Activated T-helper 2 cell treated with anti-CD3 and anti-CD28 coated beads, Interferon-gamma antibody, Interleukin-2, Interleukin-4, amounts not matched to agents 10 μg/mL and 5 μg/mL and 100 μg/mL, durations not matched to agents 14 hours and 24 hours and 36 hours (primary cell): ENCODE data around the gene UBN1. TPM values are rescaled to one million over a fixed set of nuclear protein-coding genes. Genes with fewer than 3 reads are reported as not detected.

ENCODE experiments used
- DNase-seq: peaks from one replicate; pipeline ENCODE4 v3.0.0; 2021; ENCODE audit warnings: low spot score
- H3K27ac Mint-ChIP-seq: one replicate; pipeline ENCODE4 v1.8.0; 2021; ENCODE audit warnings: mixed read lengths
- H3K27me3 Mint-ChIP-seq: one replicate; pipeline ENCODE4 v1.8.0; 2021; ENCODE audit warnings: low read depth, mixed read lengths
- H3K36me3 Mint-ChIP-seq: one replicate; pipeline ENCODE4 v1.8.0; 2021; ENCODE audit warnings: low read depth, mixed read lengths
- H3K4me1 Mint-ChIP-seq: one replicate; pipeline ENCODE4 v1.8.0; 2021; ENCODE audit warnings: low read depth, mixed read lengths
- H3K4me3 Mint-ChIP-seq: one replicate; pipeline ENCODE4 v1.8.0; 2021; ENCODE audit warnings: low read depth, mild to moderate bottlenecking, moderate library complexity, mixed read lengths
- H3K9me3 Mint-ChIP-seq: one replicate; pipeline ENCODE4 v1.8.0; 2021; ENCODE audit warnings: mixed read lengths
- intact Hi-C: fragments of 100-400 bp; cut with micrococcal nuclease; formaldehyde crosslinking; loops from one replicate; pipeline ENCODE4 v1.15.1; 2023
- total RNA-seq: library from RNA; stranded (reverse); gene quantifications from 2 replicates; pipeline ENCODE4 v1.2.3, GENCODE V29; 2022

The UBN1 gene
- total RNA-seq, 1 donor from 2014 or later = 33.8 TPM

DNA sequence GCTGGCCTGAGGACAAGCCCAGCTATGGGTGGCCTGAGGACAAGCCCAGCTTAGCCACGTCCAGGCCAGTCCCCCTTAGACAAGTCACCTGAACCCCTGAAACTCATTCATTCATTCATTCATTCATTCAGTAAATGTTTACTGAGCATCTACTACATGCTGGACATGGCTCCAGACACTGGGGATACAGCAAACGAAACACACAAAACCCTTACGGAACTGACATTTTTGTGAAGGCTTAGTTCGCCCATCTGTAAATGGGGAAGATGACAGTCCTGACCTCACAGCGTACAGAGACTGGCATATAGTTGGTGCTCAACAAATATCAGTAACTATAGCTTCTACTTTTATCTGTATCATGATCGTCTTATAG lies 52.2 kb downstream of the UBN1 start:
- Mint-ChIP-seq H3K27ac (no peak overlapping the region), H3K36me3 (no peaks in the 10 kb centered on the region), H3K27me3 (peaks cover 2% of the 10 kb centered on the region), H3K4me3 (no peak overlapping the region), H3K9me3 (no peaks in the 10 kb centered on the region), H3K4me1 (no peaks in the 10 kb centered on the region)
- intact Hi-C loops = no loop called here
- DNase-seq = no peak

DNA sequence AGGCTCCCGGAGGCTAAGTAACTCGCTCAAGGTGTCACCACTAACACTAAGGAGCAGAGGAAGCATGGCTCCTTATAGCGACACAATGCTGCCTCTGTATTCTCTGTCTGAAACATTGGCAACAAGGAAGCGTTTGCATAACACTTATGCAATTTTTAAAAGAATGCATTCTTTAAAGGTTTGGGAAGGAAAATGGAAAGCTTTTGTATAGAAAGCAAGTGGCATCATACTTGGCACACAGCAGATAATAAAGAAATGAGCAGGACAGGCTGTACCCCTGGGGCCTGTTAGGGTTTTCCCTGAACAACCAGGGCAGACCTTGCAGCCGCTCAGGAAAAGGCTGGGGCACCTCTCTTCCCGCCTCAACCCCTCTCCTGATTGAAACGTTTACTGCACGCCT lies 52.8 kb downstream of the UBN1 start:
- H3K4me1 Mint-ChIP-seq = no peaks in the 10 kb centered on the region
- no peak for DNase-seq
- no peak overlapping the region for H3K4me3 Mint-ChIP-seq
- H3K36me3 Mint-ChIP-seq = no peaks in the 10 kb centered on the region
- intact Hi-C loops = no loop called here
- H3K27ac Mint-ChIP-seq = no peak overlapping the region
- peaks cover 2% of the 10 kb centered on the region for H3K27me3 Mint-ChIP-seq
- no peaks in the 10 kb centered on the region for H3K9me3 Mint-ChIP-seq

DNA sequence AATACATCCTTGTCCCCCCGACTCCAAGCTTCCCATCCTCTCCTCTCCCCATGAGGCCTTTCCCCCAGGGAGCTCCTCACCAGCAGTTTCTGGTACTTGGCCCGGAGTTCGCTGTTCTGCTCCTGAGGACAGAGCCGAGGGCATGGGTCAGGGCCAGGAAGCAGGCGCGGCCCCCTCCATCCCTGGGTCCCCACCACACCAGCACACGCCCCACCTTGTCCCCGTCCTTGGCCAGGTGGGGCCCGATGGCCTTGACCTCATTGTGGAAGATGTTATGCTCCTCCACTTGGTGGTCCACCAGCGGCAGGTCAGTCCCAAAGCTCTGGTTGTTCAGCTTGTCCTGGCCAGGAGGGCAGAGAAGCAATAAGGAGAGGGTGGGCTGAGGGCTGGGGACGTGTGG lies 53.5 kb downstream of the UBN1 start:
- Mint-ChIP-seq H3K9me3 (no peaks in the 10 kb centered on the region), H3K4me1 (no peaks in the 10 kb centered on the region), H3K27me3 (peaks cover 2% of the 10 kb centered on the region), H3K36me3 (no peaks in the 10 kb centered on the region), H3K4me3 (no peak overlapping the region), H3K27ac (no peak overlapping the region)
- DNase-seq = no peak
- intact Hi-C loops = no loop called here

DNA sequence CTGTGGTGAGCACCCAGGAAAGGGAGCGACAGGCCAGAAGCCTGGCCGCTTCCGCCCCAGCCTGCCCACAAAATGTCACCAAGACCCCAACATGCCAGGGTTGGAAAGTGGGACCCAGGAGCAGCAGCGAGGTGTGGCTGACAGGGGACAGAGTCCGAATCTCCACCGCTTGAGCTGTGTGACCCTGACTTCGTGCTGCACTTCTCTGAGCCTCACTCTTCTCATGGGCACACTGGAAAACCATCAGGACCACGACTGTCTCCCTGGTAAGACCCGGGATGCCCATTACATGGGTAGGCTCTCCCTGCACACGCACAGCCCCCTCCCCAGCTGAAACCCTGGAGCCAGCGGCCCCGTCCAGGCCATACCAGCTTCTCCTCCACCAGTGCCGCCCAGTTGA lies 54.8 kb downstream of the UBN1 start:
- H3K4me3 Mint-ChIP-seq = no peak overlapping the region
- intact Hi-C loops = no loop called here
- H3K36me3 Mint-ChIP-seq = no peaks in the 10 kb centered on the region
- no peaks in the 10 kb centered on the region for H3K9me3 Mint-ChIP-seq
- H3K27me3 Mint-ChIP-seq = peaks cover 5% of the 10 kb centered on the region
- no peak overlapping the region for H3K27ac Mint-ChIP-seq
- no peaks in the 10 kb centered on the region for H3K4me1 Mint-ChIP-seq
- DNase-seq = no peak

DNA sequence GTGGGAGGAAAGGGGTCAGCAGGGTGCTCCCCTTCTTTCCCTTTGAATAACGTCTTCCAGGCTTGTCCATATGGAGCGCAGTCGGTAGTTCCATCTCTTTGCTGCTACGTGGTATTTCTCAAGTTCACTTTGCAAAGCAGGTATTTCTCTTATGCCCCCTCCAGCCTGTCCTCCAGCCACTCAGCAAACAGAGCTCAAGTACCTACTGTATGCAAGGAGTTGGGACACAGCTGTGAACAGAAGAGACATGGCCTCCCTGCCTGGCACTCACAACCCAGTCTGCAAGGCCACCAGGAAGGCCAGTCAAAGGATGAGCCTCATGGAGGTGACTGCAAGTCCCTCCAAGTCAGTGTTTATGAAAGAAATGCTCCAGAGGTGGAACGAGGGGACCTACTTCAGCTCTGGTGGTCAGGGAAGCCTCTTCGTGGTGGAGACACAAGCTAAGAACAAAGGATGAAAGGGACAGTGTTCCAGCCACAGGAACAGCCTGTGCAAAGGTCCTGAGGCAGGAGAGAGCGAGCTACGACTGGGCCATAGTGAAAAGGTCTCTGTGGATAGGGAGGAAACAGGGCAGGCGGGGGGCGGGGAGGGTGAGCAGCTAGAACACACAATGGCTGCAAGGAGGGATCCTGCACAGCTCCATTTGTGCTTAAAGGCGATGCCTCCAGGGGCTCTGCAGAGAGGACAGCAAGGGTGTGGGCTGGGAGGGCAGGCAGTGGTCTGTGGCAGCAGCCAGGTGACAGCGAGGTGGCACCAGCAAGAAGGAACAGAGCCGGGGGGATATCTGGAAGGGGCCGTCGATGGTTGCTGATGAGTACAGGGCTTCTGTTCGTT lies 57.0 kb downstream of the UBN1 start:
- Mint-ChIP-seq H3K27ac (no peak overlapping the region), H3K4me1 (no peaks in the 10 kb centered on the region), H3K9me3 (no peaks in the 10 kb centered on the region), H3K27me3 (peaks cover 9% of the 10 kb centered on the region), H3K36me3 (no peaks in the 10 kb centered on the region), H3K4me3 (no peak overlapping the region)
- intact Hi-C loops = no loop called here
- no peak for DNase-seq

DNA sequence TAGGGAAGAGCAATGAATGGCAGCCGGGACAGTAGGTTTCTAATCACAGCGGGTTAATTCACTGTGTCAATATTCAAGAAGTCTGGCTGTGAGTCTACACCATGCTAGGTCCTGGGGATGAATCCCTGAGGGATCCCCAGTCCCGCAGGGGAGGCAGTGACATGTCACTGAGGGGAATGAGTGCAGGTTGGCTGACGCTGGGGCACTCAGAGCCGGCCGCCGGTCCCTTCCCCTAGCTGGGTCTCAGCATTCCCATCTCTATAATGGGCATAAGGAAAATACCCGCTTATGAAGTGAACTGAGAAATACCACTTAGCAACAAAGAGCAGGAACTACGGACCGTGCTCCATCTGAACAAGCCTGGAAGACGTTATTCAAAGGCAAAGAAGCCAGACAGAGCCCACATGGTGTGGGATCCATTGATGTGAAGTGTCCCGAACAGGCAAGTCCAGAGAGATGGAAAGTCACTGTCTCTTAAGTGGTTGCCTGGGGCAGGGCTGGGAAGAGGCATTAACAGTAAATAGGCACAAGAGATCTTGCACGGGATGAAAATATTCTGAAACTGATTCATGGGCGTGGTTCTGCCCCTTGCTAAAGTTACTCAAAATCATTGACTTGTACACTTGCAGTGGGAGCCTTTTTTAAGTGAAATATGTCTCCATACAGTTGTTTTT lies 57.8 kb downstream of the UBN1 start:
- intact Hi-C loops = no loop called here
- peaks cover 9% of the 10 kb centered on the region for H3K27me3 Mint-ChIP-seq
- no peaks in the 10 kb centered on the region for H3K36me3 Mint-ChIP-seq
- H3K4me1 Mint-ChIP-seq = no peaks in the 10 kb centered on the region
- H3K27ac Mint-ChIP-seq = no peak overlapping the region
- H3K9me3 Mint-ChIP-seq = no peaks in the 10 kb centered on the region
- H3K4me3 Mint-ChIP-seq = no peak overlapping the region
- DNase-seq = no peak

DNA sequence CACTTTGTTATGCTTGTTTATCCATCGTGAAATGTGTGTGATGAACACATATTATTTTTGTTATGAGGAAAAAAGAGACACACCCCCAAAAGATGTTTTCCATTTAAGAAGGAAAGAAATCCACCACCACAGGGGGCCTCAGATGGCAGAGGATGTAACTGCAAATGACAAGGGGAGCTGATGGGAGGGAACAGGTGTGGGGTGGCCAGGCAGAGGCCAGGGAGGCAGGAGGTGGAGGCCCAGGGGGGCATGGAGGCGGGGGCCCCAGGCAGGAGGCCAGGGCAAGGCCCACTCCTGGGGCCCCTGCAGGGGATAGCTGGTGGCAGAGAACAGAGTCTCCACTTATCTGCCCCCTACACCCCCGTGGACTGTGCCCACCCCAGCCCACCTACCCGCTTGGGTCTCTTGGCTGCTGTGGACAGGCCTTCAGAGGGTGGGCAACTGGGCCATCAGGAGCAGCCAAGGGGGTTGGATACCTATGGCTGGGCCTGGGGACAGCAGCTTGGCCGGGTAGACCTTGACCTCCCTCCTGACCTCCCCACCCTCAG lies 61.6 kb downstream of the UBN1 start:
- DNase-seq = no peak
- Mint-ChIP-seq H3K27ac (no peak overlapping the region), H3K9me3 (no peaks in the 10 kb centered on the region), H3K4me1 (no peaks in the 10 kb centered on the region), H3K4me3 (no peak overlapping the region), H3K36me3 (no peaks in the 10 kb centered on the region), H3K27me3 (peaks cover 9% of the 10 kb centered on the region)
- intact Hi-C loops = no loop called here

DNA sequence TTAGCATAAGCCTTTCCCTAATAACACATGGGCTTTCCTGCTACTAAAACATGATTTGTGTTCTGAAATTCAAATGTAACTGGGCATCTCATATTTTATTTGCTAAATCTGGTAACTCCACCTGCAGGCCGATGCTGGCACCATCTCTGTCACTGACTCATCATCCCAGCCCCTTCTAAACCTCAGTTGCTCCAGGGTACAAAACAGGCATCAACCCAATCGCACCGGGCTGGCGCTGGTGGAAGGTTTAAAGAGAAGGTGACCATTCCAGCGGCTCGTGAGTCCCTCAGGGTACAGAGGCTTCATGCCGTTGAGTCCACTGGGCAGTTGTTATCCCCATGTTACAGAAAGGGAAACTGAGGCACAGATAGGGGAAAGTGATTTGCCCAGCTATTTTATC lies 62.5 kb downstream of the UBN1 start:
- Mint-ChIP-seq H3K4me3 (no peak overlapping the region), H3K36me3 (no peaks in the 10 kb centered on the region), H3K9me3 (no peaks in the 10 kb centered on the region), H3K27ac (no peak overlapping the region), H3K27me3 (peaks cover 7% of the 10 kb centered on the region), H3K4me1 (no peaks in the 10 kb centered on the region)
- no peak for DNase-seq
- intact Hi-C loops = no loop called here

DNA sequence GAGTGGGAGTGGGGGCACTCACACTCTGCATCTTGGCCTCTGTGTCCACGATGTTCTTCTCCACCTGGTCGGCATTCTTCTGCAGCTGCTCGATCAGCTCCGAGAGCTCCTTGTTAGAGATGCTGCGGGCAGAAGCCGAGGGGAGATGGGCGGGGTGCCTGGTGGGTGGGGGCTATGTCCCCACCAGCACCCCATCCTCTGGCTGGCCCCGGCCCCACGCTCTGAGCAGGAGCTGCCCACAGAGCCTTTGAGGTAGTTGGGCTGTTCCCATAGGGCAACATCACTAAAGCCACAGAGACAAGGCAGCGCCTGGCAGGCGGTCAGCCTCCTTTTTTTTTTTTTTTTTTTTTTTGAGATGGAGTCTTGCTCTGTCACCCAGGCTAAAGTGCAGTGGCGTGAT lies 63.5 kb downstream of the UBN1 start:
- no peaks in the 10 kb centered on the region for H3K9me3 Mint-ChIP-seq
- H3K36me3 Mint-ChIP-seq = no peaks in the 10 kb centered on the region
- no peak overlapping the region for H3K4me3 Mint-ChIP-seq
- peaks cover 7% of the 10 kb centered on the region for H3K27me3 Mint-ChIP-seq
- intact Hi-C loops = no loop called here
- no peak overlapping the region for H3K27ac Mint-ChIP-seq
- no peak for DNase-seq
- H3K4me1 Mint-ChIP-seq = no peaks in the 10 kb centered on the region

DNA sequence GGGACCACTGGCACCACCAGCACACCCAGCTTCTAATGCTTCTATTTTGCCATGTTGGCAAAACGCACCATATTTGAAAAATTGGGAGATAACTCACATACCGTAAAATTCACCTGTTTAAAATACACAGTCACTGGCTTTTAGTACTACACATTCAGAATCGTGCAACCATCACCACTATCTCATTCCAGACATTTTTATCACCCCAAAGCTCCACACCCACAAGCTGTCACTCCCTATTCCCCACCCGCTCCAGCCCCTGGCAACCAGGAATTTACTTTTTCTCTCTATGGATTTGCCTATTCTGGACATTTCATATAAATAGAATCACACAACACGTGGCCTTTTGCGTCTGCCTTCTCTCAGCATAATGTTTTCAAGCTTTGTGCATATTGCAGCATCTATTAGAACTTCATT lies 64.7 kb downstream of the UBN1 start:
- no peak for DNase-seq
- Mint-ChIP-seq H3K27me3 (peaks cover 4% of the 10 kb centered on the region), H3K4me1 (no peaks in the 10 kb centered on the region), H3K36me3 (no peaks in the 10 kb centered on the region), H3K4me3 (no peak overlapping the region), H3K9me3 (no peaks in the 10 kb centered on the region), H3K27ac (no peak overlapping the region)
- intact Hi-C loops = no loop called here

DNA sequence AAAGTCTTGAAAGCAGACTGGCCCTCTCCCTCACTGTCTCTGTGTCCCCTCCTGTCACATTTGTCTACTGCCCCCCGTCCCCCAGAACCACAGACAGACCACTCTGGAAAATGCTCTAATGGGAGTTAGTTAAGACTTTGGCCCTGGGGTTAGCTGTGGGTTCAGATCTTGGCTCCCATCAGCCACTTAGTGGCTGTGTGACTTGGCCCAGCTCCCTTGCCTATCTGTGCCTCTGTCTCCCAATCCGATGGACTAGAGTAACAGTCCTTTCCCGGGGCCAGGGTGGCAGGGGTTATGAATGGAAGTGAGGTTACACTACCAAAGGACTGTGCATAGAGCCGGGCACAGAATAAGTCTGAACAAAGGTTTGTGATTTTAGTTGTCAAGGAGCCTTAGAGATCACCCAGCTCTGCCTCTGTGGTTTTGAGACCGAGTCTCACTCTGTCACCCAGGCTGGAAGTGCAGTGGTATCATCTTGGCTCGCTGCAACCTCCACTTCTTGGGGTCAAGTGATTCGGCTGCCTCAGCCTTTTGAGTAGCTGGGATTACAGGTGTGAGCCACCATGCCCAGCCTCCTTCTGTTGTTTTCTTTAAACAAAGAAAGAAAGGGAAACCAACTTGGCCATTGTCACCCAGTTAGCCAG lies 66.0 kb downstream of the UBN1 start:
- intact Hi-C loops = no loop called here
- no peaks in the 10 kb centered on the region for H3K27me3 Mint-ChIP-seq
- no peak overlapping the region for H3K4me3 Mint-ChIP-seq
- no peaks in the 10 kb centered on the region for H3K9me3 Mint-ChIP-seq
- no peak for DNase-seq
- no peak overlapping the region for H3K27ac Mint-ChIP-seq
- H3K36me3 Mint-ChIP-seq = no peaks in the 10 kb centered on the region
- H3K4me1 Mint-ChIP-seq = no peaks in the 10 kb centered on the region

DNA sequence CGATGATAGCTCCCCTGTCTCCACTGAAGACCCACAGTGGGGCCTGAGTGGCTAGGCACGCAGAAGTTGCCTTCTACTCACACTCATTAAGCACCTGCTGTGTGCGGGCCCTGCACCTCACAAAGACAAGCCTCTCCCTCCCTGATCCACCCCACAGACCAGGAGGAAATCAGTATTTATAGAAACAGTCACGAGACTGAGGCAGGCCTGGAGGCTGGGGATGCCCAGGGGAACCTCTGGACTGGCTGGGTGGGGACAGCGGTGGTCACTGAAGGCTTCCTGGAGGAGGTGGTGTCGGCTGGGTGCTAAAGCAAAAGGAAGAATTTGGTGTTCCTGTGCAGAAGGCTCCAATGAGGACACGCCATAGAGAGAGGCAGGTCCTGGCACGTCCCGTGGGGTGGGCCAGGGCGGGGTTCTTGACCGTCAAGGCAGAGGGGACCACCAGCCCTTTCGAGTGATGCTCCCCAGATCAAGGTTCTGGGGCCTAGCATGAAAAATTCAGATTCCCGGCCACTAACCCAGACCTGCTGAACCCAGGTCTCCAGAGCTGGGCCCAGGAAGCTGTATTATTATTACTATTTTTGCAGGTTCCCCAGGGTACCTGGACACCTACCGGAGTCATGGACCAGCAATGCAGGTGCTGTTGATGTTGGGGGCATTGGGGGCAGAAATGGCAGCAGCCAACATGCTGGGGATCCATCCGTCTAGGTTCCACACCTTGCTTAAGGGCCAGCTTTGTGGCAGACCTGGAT lies 66.7 kb downstream of the UBN1 start:
- H3K4me3 Mint-ChIP-seq = no peak overlapping the region
- no peak for DNase-seq
- no peaks in the 10 kb centered on the region for H3K27me3 Mint-ChIP-seq
- no peaks in the 10 kb centered on the region for H3K9me3 Mint-ChIP-seq
- no peaks in the 10 kb centered on the region for H3K36me3 Mint-ChIP-seq
- intact Hi-C loops = no loop called here
- no peak overlapping the region for H3K27ac Mint-ChIP-seq
- no peaks in the 10 kb centered on the region for H3K4me1 Mint-ChIP-seq
